K562 (cell line): ENCODE results near the gene MBD4. TPM values are rescaled to one million over a fixed set of nuclear protein-coding genes. Genes with fewer than 3 reads are reported as not detected.

Experiments
- ATAC-seq: fragments of 200-7000 bp; cut with Tn5 transposase; 3 replicates; pipeline ENCODE4 v1.9.1; 2020; ENCODE audit warnings: moderate library complexity
- BruUV-seq: library from RNA; stranded (reverse); fragments of 400-500 nt; replicated peaks from 2 replicates; lab custom pipeline; 2021; lab: Mats Ljungman, UMichigan
- CTCF ChIA-PET: fragments of 300-600 bp; formaldehyde crosslinking; extraction: SDS; loops from one replicate; lab custom pipeline; 2021; ENCODE audit warnings: low intra/inter-chr PET ratio; lab: Yijun Ruan, JAX
- POLR2A ChIA-PET: fragments of 300-600, 350-650 bp; sonication (Branson Sonifier 250); formaldehyde crosslinking; extraction: SDS; loops from one replicate; lab custom pipeline; 2021; ENCODE audit warnings: antibody characterized with exemption, inconsistent platforms; lab: Yijun Ruan, JAX
- DNase-seq, 4 experiments: peaks; one replicate each; pipeline versions ENCODE4 v3.0.0 to v3.0.0-alpha.2; 2011 to 2018; ENCODE audit warnings: low spot score in 3 of 4, mixed read lengths in 3 of 4; ENCODE audit errors: extremely low read depth in 1 of 4
- FAIRE-seq: peaks from 2 replicates; lab custom pipeline; 2011; peaks lifted over from hg19 to GRCh38; lab: Jason Lieb, UNC
- H2AFZ ChIP-seq: 2 replicates; pipeline ENCODE4 v1.6.0; 2011; ENCODE audit warnings: low read depth, low read length, control low read depth, inconsistent platforms
- H3K27ac ChIP-seq: fragments of 200-600 bp; 3 replicates; pipeline ENCODE4 v1.8.0; 2011; ENCODE audit warnings: low read depth, mild to moderate bottlenecking, control low read depth, inconsistent platforms, low read length, moderate library complexity, mixed read lengths; ENCODE audit errors: extremely low read depth
- H3K27me3 ChIP-seq, 2 experiments: fragments of 300-600 bp in 1 of 2; 2 replicates in 1 of 2; 3 replicates in 1 of 2; pipeline versions ENCODE4 v1.6.0 to v1.8.0; 2011; ENCODE audit warnings: inconsistent platforms in 2 of 2, low read length in 2 of 2, mild to moderate bottlenecking in 1 of 2, mixed read lengths in 1 of 2, moderate library complexity in 1 of 2; ENCODE audit not compliant: control insufficient read depth in 2 of 2, insufficient read depth in 2 of 2
- H3K36me3 ChIP-seq: fragments of 300-600 bp; 3 replicates; pipeline ENCODE4 v1.8.0; 2011; ENCODE audit warnings: mild to moderate bottlenecking, low read length, inconsistent platforms; ENCODE audit not compliant: control insufficient read depth, insufficient read depth
- H3K4me1 ChIP-seq, 2 experiments: fragments of 200-600 bp in 1 of 2; replicated peaks in 1 of 2; 2 replicates in 1 of 2; 3 replicates in 1 of 2; pipeline versions ENCODE4 v1.5.1 to v1.8.0; 2011; ENCODE audit warnings: inconsistent platforms in 2 of 2, low read length in 2 of 2, mild to moderate bottlenecking in 1 of 2, mixed read lengths in 1 of 2, moderate library complexity in 1 of 2; ENCODE audit not compliant: control insufficient read depth in 2 of 2, insufficient read depth in 2 of 2
- H3K4me2 ChIP-seq: 2 replicates; pipeline ENCODE4 v1.6.1; 2011; ENCODE audit warnings: low read length, control low read depth, inconsistent platforms, mixed read lengths; ENCODE audit not compliant: insufficient read depth
- H3K4me3 ChIP-seq: fragments of 200-600 bp; sonication (generic), shearing (Covaris generic); 2 replicates; pipeline ENCODE4 v1.5.1; 2016; ENCODE audit warnings: control low read depth, inconsistent platforms
- H3K79me2 ChIP-seq: fragments of 200-600 bp; 3 replicates; pipeline ENCODE4 v1.8.0; 2011; ENCODE audit warnings: low read length, inconsistent platforms; ENCODE audit not compliant: control insufficient read depth, insufficient read depth
- H3K9ac ChIP-seq, 2 experiments: 2 replicates each; pipeline versions ENCODE4 v1.6.0 to v1.6.1; 2011; ENCODE audit warnings: low read depth in 2 of 2, low read length in 2 of 2, control low read depth in 1 of 2, inconsistent platforms in 1 of 2, mild to moderate bottlenecking in 1 of 2, mixed read lengths in 1 of 2; ENCODE audit not compliant: insufficient read depth in 1 of 2
- H3K9me1 ChIP-seq: one replicate; pipeline ENCODE4 v1.6.0; 2011; ENCODE audit warnings: inconsistent platforms, mild to moderate bottlenecking, low read length, moderate library complexity; ENCODE audit not compliant: control insufficient read depth, insufficient read depth
- H3K9me3 ChIP-seq: replicated peaks from 2 replicates; pipeline ENCODE4 v1.5.1; 2011; ENCODE audit warnings: low read depth, low read length, inconsistent platforms; ENCODE audit not compliant: control insufficient read depth, insufficient read depth
- H4K20me1 ChIP-seq: replicated peaks from 2 replicates; pipeline ENCODE4 v1.6.1; 2011; ENCODE audit warnings: low read length, inconsistent platforms, mixed read lengths; ENCODE audit not compliant: control insufficient read depth, insufficient read depth
- ELF2 ChIP-seq: fragments of 250-450 bp; sonication (Bioruptor Pico); IDR thresholded peaks from 2 replicates; pipeline ENCODE4 v1.5.0; 2021; ENCODE audit warnings: mild to moderate bottlenecking
- KDM1A ChIP-seq, 2 experiments: fragments of 450-650 bp; IDR thresholded peaks; 2 replicates each; pipeline ENCODE4 v1.6.1; 2016; ENCODE audit warnings: mild to moderate bottlenecking in 2 of 2
- KLF13 ChIP-seq: fragments of 450-650 bp; IDR thresholded peaks from 2 replicates; pipeline ENCODE4 v1.6.1; 2016; ENCODE audit warnings: missing genetic modification characterization, low read depth, mild to moderate bottlenecking, missing compliant biosample characterization, moderate library complexity, borderline replicate concordance
- L3MBTL2 ChIP-seq: fragments of 450-650 bp; IDR thresholded peaks from 2 replicates; pipeline ENCODE4 v1.6.1; 2016; ENCODE audit warnings: mild to moderate bottlenecking, moderate library complexity
- RCOR1 ChIP-seq, 2 experiments: IDR thresholded peaks; 2 replicates each; pipeline ENCODE4 v1.6.1; 2012; ENCODE audit warnings: low read depth in 2 of 2, low read length in 2 of 2, borderline replicate concordance in 1 of 2, improper control_type of control experiment in 1 of 2
- TEAD4 ChIP-seq, 2 experiments: sonication (generic) in 1 of 2; formaldehyde crosslinking in 1 of 2; IDR thresholded peaks; 2 replicates each; pipeline versions ENCODE4 v1.6.1 to v1.8.0; 2012 to 2022; ENCODE audit warnings: borderline replicate concordance in 1 of 2, inconsistent platforms in 1 of 2, low read length in 1 of 2, mild to moderate bottlenecking in 1 of 2, missing genetic modification reagents in 1 of 2
- ZNF121 ChIP-seq: sonication (generic); formaldehyde crosslinking; conservative IDR thresholded peaks from 2 replicates; pipeline ENCODE4 v1.8.0; 2022; ENCODE audit warnings: missing genetic modification reagents
- WGBS: fragments of 100-300 bp; shearing (Covaris generic); methylation state at CpG from one replicate; pipeline ENCODE4 v1.1.6; 2016; ENCODE audit warnings: low coverage, mixed read lengths; ENCODE audit not compliant: insufficient coverage; ENCODE audit errors: missing lambda C conversion rate; 5-methylcytosine and 5-hydroxymethylcytosine counted together
- in situ Hi-C: fragments of 300-500 bp; cut with MboI; formaldehyde crosslinking; loops from 4 replicates; pipeline ENCODE4 v1.15.0; 2018; ENCODE audit warnings: inconsistent platforms, mixed read lengths
- intact Hi-C: fragments of 100-400 bp; cut with micrococcal nuclease; formaldehyde crosslinking; loops from 2 replicates; pipeline ENCODE4 v1.14.2; 2022
- polyA plus RNA-seq, 8 experiments: library from polyadenylated mRNA; depleted of rRNA in 4 of 8; stranded (reverse) in 5 of 8; unstranded in 3 of 8; fragments of >200 nt; fragmentation: Nextera tagmentation in 2 of 8; fragmentation: Illumina TruSeq in 1 of 8; extraction: Ambion mirVana in 2 of 8; extraction: Trizol in 1 of 8; gene quantifications; 2 replicates each; pipeline versions ENCODE4 v1.2.1 to v1.2.3, GENCODE V29; 2011 to 2014; ENCODE audit warnings: inconsistent platforms in 1 of 8, missing spikeins in 1 of 8
- total RNA-seq, 7 experiments: library from RNA; depleted of rRNA in 6 of 7; stranded (reverse); fragments of >200 nt in 6 of 7; fragmentation: Illumina TruSeq in 2 of 7; extraction: Trizol in 2 of 7; gene quantifications; 2 replicates each; pipeline versions ENCODE4 v1.2.1 to v1.2.3, GENCODE V29; 2011 to 2021; ENCODE audit warnings: low replicate concordance in 1 of 7
- TF ChIP-seq, protein P1 (sequence below): fragments of 250-450 bp; sonication (Bioruptor Pico); IDR thresholded peaks from 2 replicates; pipeline ENCODE4 v1.8.0; 2022; ENCODE audit warnings: moderate library complexity, mild to moderate bottlenecking, inconsistent platforms

MBD4 gene
- total and polyA plus RNA-seq, 9 of the 15 experiments (the other 6 are each of a cell fraction or from before 2014, with no cell fraction given), result 13.3 to 63.9 (median 39.0) TPM

- no TSS peak for BruUV-seq
- in situ Hi-C loops, result no loop called here
- no peak for ATAC-seq
Measured at GRCh38 chr3:129463094-129463493, 23.3 kb upstream of the MBD4 start.

DNA sequence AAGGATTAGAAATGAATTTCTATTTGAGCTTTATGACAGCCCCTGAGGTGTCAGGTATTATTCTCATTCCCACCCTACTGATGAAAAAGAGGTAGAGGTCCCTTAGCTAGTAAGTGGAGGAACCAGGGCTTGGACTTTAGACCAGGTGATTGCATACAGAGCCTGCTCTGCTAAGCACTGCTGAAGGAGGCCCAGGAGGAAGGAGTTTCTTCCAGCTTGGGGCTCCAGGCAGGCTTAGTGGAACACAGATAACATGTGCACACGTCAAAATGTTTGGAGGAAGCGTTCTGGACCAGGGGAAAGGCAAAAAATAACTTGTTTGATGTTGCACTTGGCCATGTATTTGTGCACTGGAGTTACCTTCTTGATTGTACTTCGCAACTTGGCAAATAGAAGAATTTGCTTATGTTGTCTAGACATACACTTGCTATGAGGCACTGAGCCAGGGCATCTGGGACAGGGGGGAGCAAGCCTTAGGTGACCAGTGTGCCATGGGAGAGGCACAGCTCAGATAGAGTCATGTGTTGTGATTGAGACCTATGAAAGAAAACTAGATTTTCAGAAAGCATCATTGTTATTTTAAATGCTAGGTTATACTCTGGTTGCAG lies 22.7 kb upstream of the MBD4 start:
- peaks cover 14 to 39% of the 10 kb centered on the region in 2 experiments for H3K4me1 ChIP-seq
- no peaks in the 10 kb centered on the region for H4K20me1 ChIP-seq
- peak; percentile 72 for ATAC-seq
- 30% methylated on average over 3 of the region's 3 CpGs for WGBS
- BruUV-seq, result no TSS peak
- H3K9me1 ChIP-seq, result no peaks in the 10 kb centered on the region
- H3K27ac ChIP-seq, result peak overlapping the region; percentile 99
- in situ Hi-C loops, result no loop called here
- ChIA-PET POLR2A (interaction anchor here (0.6 to 1.8 kb wide), 9 partner anchors 9 to 49 kb away, joined by 3 to 14 read pairs (median 5); partner anchors contain the start of genes IFT122 and MBD4), CTCF (no interaction called here)
- H3K79me2 ChIP-seq, result no peaks in the 10 kb centered on the region
- H2AFZ ChIP-seq, result peak overlapping the region; percentile 44
- H3K9me3 ChIP-seq, result no peaks in the 10 kb centered on the region
- H3K4me2 ChIP-seq, result peak overlapping the region; percentile 90
- H3K27me3 ChIP-seq, result no peaks in the 10 kb centered on the region
- H3K36me3 ChIP-seq, result peaks cover 4% of the 10 kb centered on the region; the same call in 1 of the 3 replicates
- H3K9ac ChIP-seq, result peak overlapping the region in 1 of 2 experiments; percentile 86; a peak in 2 of 4 replicates
- peak; percentile 65 for FAIRE-seq
- peak in 3 of 4 experiments; percentile 26 to 60 (median 29) for DNase-seq
- H3K4me3 ChIP-seq, result no peak overlapping the region
- intact Hi-C loops, result no loop called here
- TF ChIP-seq KLF13 (tag) (no peak), ELF2 (CRISPR knock-in tag) (no peak), L3MBTL2 (peak; percentile 27; the same call in 1 of the 2 replicates)

More at GRCh38 chr3:129463094-129463493, 23.3 kb upstream of the MBD4 start:
- no peak overlapping the region for H3K4me2 ChIP-seq
- no peaks in the 10 kb centered on the region for H3K27me3 ChIP-seq
- H3K9me1 ChIP-seq, result no peaks in the 10 kb centered on the region
- intact Hi-C loops, result no loop called here
- peaks cover 4% of the 10 kb centered on the region; the same call in 1 of the 3 replicates for H3K36me3 ChIP-seq
- H4K20me1 ChIP-seq, result no peaks in the 10 kb centered on the region
- 11% methylated on average over 3 of the region's 3 CpGs for WGBS
- no peak overlapping the region for H3K9ac ChIP-seq
- CTCF ChIA-PET, result no interaction called here
- no peak overlapping the region for H2AFZ ChIP-seq
- POLR2A ChIA-PET, result no interaction called here
- H3K27ac ChIP-seq, result no peak overlapping the region
- no peak for DNase-seq
- TF ChIP-seq RCOR1 (IDR thresholded peaks at IDR 0.05; ENCODE audit: borderline replicate concordance in 1 of 2, low read depth in 2 of 2, low read length in 2 of 2), result peak in 1 of 2 experiments; percentile 57; a peak in 2 of 4 replicates
- peak; percentile 46; the same call in 1 of the 2 replicates for TF ChIP-seq TEAD4 (IDR thresholded peaks at IDR 0.05; ENCODE audit: low read length)
- no peak for TF ChIP-seq TEAD4 (CRISPR knock-in tag; IDR thresholded peaks at IDR 0.05; ENCODE audit: borderline replicate concordance)
- TF ChIP-seq ZNF121 (CRISPR knock-in tag), result no peak
- TF ChIP-seq, protein P1, sequence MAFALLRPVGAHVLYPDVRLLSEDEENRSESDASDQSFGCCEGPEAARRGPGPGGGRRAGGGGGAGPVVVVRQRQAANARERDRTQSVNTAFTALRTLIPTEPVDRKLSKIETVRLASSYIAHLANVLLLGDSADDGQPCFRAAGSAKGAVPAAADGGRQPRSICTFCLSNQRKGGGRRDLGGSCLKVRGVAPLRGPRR (CRISPR knock-in tag), result no peak
- TF ChIP-seq KDM1A (IDR thresholded peaks at IDR 0.05), result peak; percentile 27 to 46; a peak in 3 of 4 replicates
- TF ChIP-seq, all 486 proteins: peak for 3
- no peak overlapping the region for H3K4me3 ChIP-seq
- FAIRE-seq, result no peak
- H3K9me3 ChIP-seq, result no peaks in the 10 kb centered on the region
- no peaks in the 10 kb centered on the region for H3K79me2 ChIP-seq
- H3K4me1 ChIP-seq, result peaks cover 14 to 39% of the 10 kb centered on the region in 2 experiments
